IPS-18c (cell line): ENCODE data around the gene YWHAQ.

Experiments used
- H3K4me3 ChIP-seq: 2 replicates; pipeline ENCODE4 v1.7.0; 2013; ENCODE audit warnings: low read depth, mild to moderate bottlenecking, low read length, moderate library complexity; ENCODE audit not compliant: insufficient read depth
- H3K9me3 ChIP-seq: one replicate; pipeline ENCODE4 v1.6.1; 2013; ENCODE audit warnings: mild to moderate bottlenecking, low read length, moderate library complexity; ENCODE audit not compliant: control insufficient read depth, insufficient read depth

Gene YWHAQ

DNA sequence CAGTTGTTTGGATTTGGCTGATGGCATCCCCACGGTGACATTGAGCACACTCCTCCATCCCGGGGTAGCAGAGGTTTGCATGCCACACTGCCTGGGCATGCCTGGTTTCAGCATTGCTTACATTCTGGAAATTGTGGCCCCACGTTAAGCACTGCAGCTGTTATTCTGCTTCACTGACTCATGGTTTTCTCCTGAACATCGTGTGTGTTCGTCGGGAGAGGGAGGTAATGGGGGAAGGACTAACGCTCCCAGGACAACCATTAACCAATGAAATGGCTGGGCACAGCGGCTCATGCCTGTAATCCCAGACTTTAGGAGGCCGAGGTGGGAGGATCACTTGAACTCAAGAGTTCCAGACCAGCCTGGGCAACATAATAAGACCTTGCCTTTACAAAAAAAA lies 28.2 kb upstream of the YWHAQ start:
- no peak overlapping the region for H3K4me3 ChIP-seq
- H3K9me3 ChIP-seq = no peaks in the 10 kb centered on the region

DNA sequence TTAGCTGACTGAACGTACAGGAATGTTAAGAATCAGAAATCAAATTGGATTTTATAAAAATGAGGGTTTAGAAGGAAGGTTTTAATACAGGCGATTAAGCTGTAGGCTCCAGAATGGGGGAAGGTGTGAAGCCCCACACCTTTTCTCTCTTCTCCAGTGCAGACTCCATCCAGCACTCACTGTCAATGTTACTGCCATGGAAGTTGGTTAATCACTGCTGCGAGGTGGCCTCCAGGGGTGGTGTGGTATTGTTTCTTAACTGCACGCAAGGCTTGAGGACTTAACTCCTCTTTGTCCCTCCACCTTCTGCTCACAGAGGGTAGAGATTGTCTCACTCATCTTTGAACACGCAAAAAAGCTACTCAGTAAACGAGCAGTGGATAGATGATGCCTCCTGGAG lies 26.9 kb upstream of the YWHAQ start:
- Histone ChIP-seq H3K9me3 (no peaks in the 10 kb centered on the region), H3K4me3 (no peak overlapping the region)

DNA sequence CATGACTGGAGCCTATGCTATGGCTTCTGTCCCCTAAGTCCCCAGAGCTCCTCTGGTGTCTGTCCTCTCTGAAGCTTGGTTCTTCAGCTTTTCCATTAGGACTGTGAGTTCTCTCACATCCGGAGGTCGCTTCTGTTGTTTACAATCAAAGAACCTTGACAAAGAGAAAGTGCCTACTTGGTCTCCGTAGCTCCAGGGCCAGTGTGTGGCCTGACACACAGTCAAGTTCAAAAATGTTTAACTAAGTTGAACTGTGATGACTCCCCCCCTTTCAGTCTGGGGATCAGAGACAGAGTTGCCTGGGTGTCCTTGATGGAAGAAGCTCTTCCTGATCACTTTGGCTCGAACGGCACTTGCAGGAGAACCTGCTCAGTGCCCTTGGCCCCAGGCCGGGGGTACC lies 26.3 kb upstream of the YWHAQ start:
- H3K4me3 ChIP-seq = no peak overlapping the region
- no peaks in the 10 kb centered on the region for H3K9me3 ChIP-seq

DNA sequence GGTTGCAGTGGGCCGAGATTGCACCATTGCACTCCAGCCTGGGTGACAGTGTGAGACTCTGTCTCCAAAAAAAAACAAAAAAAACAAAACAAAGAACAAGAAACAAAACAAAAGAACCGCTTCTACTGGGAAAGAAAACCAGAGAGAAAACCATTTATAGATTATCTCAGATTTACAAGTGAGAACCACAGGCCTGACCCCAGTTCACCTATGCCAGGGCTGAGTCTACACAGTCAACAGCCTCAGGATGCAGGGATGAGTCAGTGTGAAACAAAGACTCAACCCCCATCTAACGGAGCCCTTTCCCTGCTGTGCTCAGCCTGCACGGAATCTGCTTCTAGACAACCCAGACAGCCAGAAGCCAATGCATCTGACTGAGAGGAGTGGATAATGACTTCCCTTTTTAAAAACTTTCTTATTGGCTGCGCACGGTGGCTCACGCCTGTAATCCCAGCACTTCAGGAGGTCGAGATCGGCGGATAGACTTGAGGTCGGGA lies 25.5 kb upstream of the YWHAQ start:
- H3K9me3 ChIP-seq = no peaks in the 10 kb centered on the region
- H3K4me3 ChIP-seq = no peak overlapping the region

DNA sequence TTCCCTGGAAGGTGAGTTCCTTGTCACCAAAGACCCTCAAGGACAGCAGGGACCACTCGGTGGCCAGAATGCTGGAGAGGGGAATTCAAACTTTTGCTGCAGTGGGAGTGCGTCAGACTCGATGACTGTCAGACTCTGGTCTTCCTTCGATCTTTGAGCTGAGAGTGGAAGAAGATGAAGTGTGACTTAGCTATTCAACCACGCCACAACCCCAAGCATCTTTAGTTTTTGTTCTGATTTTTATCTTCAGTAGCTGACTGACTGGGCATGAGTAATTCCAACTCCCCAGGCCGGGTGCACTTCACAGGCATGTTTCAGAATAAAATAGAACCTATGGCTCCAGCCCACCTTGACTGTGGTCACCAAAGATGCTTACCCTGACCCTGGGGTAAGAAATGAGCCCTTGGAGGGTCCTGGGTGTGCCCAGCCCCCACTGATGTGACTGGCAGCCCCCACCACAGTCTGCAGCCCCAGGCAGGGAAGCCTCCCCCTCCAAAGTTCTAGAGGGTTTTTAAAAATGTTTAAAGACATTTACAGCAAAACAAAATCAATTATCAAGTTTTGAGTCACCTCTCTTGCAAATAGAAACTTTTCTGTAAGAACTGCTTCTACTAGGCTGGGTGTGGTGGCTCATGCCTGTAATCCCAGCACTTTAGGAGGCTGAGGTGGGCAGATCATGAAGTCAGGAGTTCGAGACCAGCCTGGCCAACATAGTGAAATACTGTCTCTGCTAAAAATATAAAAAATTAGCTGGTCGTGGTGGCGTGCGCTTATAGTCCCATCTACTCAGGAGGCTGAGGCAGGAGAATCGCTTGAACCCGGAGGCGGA lies 24.9 kb upstream of the YWHAQ start:
- H3K9me3 ChIP-seq = no peaks in the 10 kb centered on the region
- no peak overlapping the region for H3K4me3 ChIP-seq

GRCh38 chr2:9654452-9655100 lies 23.8 kb upstream of the YWHAQ start:
- H3K9me3 ChIP-seq = no peaks in the 10 kb centered on the region
- no peak overlapping the region for H3K4me3 ChIP-seq

GRCh38 chr2:9653485-9654271 lies 22.9 kb upstream of the YWHAQ start:
- Histone ChIP-seq H3K4me3 (no peak overlapping the region), H3K9me3 (no peaks in the 10 kb centered on the region)

GRCh38 chr2:9652898-9653479 lies 22.2 kb upstream of the YWHAQ start:
- Histone ChIP-seq H3K4me3 (no peak overlapping the region), H3K9me3 (peaks cover 2% of the 10 kb centered on the region)

DNA sequence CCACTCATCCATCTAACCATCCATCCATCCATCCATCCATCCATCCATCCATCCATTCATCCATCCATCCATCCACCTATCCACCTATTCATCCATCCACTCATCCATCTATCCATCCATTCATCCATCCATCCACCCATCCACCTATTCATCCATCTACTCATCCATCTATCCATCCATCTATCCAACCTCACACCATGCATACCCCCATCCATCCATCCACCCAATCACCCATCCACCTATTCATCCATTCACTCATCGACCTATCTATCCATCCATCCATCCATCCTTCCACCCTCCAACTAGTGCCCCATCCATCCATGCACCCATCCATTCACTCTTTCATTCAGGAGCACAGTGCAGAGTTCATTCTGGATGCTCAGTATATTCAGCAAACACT lies 21.5 kb upstream of the YWHAQ start:
- peaks cover 2% of the 10 kb centered on the region for H3K9me3 ChIP-seq
- H3K4me3 ChIP-seq = no peak overlapping the region

- peaks cover 2% of the 10 kb centered on the region for H3K9me3 ChIP-seq
- no peak overlapping the region for H3K4me3 ChIP-seq
These were observed 19.5 kb upstream of the YWHAQ start for GRCh38 chr2:9650119-9650821.

- no peak overlapping the region for H3K4me3 ChIP-seq
- peaks cover 2% of the 10 kb centered on the region for H3K9me3 ChIP-seq
These were observed 18.5 kb upstream of the YWHAQ start for GRCh38 chr2:9649261-9649660.

GRCh38 chr2:9648821-9649220 lies 18.0 kb upstream of the YWHAQ start:
- Histone ChIP-seq H3K9me3 (peaks cover 2% of the 10 kb centered on the region), H3K4me3 (no peak overlapping the region)

DNA sequence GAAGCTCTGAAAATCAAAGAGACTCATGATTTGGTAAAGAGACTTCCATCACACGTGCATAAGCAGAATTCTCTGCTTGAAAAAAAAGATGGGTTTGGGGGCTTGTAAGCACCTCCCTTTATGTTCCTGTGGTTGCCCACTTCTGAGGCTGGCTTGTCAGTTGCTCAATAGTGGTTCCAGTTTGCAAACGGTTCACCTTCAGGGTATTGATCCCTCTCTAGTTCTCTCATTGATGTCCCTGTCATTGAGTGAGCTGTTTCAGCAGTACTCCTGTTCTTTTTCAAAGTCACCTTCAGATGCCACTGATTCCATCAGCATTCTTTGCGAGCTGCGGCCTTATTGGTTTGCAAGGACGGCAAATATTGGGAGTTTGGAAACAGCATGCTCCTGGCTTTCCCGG lies 17.1 kb upstream of the YWHAQ start:
- H3K9me3 ChIP-seq = peaks cover 2% of the 10 kb centered on the region
- H3K4me3 ChIP-seq = no peak overlapping the region

DNA sequence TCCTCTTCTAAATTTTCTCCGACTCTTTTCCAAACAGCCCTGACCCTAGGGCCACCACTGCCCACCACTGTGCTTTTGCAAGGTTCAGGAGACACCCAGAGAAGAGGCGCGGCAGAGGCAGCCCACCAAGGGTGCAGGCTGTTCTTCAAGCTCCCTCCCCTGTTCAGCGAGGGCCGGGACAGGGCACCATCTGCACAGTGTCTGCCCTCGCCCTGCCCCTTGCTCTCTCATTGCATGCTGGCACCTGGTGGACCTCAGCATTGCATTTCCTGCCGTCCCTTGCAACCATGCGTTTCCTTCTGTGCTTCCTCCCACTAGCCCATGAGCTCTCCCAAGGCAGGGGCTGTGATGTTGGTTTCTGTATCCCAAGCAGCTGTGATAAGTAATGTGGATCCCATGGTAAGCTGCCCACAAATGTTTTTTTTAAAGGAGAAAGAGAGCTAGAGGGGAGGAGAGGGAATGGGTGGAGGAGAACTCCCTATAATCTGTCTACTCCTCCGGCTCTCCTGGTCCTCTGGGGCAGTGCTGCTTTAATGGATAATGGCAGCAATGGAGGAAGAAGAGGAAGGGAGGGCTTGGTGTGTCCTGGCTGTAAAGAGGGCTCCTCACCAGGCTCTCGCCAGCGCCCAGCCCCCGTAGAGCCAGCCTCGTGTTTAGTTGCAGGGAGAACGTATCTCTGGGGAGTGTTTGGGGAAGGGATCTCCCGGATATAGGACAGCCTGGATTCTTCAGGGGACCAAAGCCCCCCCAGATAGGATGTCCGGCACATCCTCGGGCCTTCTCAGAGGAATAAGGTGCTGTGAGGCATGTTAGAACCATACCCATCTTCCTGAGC lies 15.6 kb upstream of the YWHAQ start:
- peaks cover 2% of the 10 kb centered on the region for H3K9me3 ChIP-seq
- H3K4me3 ChIP-seq = no peak overlapping the region

GRCh38 chr2:9644603-9645002 lies 13.8 kb upstream of the YWHAQ start:
- Histone ChIP-seq H3K9me3 (peaks cover 2% of the 10 kb centered on the region), H3K4me3 (no peak overlapping the region)

DNA sequence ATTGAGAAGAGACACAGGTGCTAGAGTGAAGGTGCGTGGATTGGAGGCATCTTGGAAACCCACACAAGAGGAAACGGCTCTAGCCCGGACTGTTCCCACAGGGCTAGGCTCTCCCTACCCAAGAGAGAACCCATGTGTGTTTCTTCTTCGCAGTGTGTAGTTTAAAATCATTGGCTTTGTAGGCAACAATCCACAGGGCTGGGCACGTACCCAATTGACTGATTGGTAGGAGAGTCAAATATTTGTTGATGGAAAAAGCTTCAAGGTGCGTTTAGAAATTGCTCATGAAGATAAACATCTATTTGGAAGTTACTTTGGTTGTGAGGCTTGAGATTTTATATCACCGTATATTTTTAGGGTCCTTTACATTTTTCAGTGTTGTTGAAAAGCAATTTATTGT lies 13.2 kb upstream of the YWHAQ start:
- Histone ChIP-seq H3K9me3 (peaks cover 2% of the 10 kb centered on the region), H3K4me3 (no peak overlapping the region)
